GM18861 (cell line): ENCODE results near the gene ATP8A2.

ENCODE experiments used
- ATAC-seq: cut with Tn5 transposase; IDR thresholded peaks from one replicate; pipeline ENCODE4 v1.9.1; 2021; ENCODE audit not compliant: unreplicated experiment

ATP8A2 gene

DNA sequence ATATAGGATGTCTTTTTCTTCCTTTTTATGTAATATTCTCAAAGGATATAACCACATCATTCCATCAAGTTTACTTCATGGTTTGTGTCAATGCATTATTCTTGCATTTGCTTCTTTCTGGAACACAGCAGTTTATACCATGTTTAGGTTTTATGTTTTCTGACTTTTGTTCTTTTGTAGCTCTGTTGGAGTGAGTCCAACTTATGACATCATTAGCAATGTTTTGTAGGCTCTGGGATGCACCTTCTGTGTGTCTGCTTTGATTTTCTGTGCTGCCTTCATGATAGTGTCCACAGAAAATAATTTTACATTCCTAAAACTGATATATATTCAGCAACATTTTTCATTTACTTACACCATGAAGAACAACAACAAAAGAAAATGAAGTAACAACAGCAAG lies 611.1 kb downstream of the ATP8A2 start:
- ATAC-seq = no peak

DNA sequence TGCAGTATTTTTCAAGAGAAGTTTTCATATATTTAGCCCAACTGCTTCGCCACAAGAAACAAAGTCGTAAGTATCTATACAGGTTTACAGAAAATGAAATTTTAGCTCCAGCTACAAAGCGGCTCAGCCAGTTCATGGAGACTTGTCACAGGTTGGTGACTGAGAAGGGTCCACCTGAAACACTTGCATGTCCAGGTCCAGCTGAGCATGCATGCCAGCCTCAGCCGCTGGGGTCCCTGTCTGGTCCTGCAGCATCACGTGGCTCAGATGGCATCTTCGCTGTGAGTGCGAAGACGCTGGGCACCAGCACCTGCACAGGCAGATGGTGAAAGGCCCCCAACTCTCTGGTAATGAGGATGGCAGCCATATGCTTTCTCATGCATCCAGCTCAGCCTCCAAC lies 616.2 kb downstream of the ATP8A2 start:
- ATAC-seq = no peak

DNA sequence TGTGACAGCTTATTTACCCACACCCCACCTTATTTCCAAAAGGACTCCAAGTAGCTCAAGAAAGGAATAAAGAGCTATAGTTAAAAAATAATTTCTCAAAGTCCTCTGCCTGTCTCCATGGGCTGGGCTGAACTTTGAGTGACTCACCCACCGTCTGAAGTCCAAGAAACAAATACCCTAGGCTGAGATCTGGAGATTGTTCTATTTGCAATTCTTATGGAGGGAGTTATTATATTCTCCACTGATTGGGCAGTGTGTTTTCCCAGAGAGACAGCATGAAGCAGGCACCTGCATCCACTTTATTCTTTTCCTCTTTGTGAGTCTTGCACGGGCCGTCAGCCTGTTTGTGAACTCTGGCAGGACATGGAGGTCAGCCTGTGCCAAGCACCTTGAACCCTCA lies 616.9 kb downstream of the ATP8A2 start:
- ATAC-seq = no peak

GRCh38 chr13:25990801-25991200 lies 619.0 kb downstream of the ATP8A2 start:
- no peak for ATAC-seq

DNA sequence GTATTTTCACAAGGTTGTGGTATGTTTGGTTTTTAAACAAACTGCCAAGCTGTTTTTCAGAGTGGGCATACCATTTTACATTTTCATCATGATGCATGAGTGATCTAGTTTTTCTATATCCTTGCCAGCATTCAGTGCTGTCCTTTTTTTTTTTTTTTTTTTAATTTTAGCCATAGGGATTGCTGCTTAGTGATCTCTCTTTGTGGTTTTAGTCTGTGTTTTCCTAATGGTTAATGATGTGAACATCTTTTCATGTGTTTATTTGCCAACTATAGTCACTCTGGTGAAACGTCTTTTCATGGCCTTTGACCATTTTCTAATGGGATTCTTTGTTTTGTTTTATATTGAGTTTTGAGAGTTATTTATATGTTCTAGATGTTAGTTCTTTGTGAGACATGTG lies 620.3 kb downstream of the ATP8A2 start:
- ATAC-seq = no peak

- ATAC-seq = no peak
These were observed 635.7 kb downstream of the ATP8A2 start for GRCh38 chr13:26007261-26008125.

DNA sequence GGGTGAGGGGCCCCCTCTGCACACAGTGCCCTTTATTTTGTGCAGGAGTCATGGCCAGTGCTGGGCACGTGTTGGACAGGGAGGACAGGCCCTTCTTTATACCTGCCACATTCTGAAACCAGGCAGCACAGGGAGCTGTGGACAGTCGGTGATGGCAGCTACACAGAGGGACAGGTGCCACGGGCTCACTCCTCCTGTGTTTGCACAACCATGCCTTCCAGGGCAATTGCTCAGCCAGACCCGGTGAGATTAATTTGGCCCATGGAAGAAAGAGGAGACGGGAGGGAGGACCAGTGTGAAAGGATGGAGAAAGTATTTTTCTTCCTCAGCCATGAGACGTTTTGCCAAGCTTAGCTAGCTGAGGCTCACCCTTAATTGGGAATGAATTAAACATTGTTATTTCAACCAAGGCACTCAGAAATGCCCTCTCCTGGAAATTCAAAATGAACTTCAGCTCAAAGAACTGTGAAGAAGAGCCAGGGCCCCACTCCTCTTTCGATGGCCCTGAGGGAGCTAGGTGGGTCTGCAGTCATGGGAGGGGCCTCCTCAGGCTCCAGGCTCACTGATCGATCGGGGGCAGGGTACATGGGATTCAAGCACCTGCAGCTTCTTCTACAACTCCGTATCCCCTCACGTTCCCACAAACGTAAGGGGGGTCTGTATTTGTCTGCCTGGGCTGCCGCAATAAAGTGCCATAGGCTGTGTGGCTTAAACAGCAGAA lies 638.9 kb downstream of the ATP8A2 start:
- no peak for ATAC-seq

DNA sequence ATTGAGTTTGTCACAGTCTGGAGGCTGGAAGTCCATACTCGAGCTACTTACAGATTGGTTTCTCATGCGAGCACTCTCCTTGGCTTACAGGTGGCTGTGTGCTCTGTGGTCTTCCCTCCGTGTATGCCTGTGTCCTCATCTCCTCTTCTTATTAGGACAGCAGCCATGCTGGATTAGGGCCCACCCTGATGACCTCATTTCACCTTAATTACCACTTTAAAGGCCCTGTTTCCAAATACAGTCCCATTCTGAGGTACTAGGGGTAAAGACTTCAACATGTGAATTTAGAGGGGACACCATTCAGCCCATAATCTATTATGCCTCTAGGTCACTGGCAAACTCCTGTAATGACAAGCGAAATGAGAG lies 639.4 kb downstream of the ATP8A2 start:
- ATAC-seq = no peak

GRCh38 chr13:26011996-26012821 lies 640.4 kb downstream of the ATP8A2 start:
- ATAC-seq = no peak

DNA sequence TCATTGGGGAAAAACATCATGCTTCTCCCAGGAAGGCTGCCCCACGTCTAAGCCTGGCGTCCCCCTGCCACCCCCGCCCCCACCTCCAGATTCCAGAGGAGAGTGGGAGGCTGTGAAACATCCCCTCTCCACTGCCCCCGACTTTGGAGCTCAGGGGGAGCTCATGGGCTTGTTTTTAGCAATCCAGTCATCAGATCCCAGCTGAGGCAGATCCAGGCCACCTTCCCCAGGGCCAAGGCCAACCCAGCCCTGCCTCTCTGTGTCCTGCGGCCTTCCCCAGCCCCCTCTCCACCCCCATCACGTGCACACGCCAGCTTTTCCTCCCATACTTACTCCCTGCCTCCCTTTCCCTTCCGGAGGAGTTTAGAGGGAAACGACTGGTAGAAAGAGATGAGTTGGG lies 641.2 kb downstream of the ATP8A2 start:
- no peak for ATAC-seq

DNA sequence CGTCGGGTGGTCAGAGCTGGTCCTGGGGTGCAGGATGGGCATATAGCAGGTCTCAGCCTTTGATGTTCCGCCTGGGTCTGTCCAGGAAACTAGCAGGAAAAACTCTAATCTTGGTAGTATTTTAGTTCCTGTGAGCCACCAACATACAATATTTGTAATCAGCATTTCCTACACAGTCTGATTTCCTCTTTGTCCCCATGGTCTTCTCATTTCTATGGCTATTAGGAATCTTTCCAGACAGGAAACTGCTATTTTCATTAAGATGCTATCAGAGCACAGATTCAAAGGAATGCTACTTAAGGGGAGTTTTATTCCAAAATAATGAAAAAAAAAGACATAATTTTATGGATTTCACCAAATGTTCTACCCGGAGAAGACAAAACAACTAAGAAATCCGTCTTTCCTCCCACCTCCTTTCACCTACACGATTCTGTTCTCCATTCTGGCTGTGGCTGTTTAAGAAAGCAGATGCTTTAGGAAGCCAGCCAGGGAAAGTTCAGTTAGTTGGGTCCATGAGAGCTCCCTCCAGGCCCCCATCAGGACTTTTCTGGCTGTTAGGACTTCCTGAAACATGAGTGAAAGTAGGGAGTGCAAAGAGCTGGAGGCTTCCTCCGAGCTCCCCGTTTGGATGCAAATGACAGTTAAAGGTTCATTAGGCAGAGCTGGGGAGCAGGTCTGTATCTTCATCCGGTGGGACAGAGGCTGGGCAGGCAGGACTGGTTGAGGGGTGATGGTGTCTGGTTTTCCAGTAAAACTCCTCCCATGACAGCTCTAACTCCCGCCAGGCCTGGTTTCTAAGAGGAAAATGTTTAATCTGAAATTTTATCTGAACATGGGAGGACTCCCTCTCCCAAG lies 643.7 kb downstream of the ATP8A2 start:
- ATAC-seq = no peak

- no peak for ATAC-seq
These were observed 644.4 kb downstream of the ATP8A2 start for GRCh38 chr13:26016189-26016588.

DNA sequence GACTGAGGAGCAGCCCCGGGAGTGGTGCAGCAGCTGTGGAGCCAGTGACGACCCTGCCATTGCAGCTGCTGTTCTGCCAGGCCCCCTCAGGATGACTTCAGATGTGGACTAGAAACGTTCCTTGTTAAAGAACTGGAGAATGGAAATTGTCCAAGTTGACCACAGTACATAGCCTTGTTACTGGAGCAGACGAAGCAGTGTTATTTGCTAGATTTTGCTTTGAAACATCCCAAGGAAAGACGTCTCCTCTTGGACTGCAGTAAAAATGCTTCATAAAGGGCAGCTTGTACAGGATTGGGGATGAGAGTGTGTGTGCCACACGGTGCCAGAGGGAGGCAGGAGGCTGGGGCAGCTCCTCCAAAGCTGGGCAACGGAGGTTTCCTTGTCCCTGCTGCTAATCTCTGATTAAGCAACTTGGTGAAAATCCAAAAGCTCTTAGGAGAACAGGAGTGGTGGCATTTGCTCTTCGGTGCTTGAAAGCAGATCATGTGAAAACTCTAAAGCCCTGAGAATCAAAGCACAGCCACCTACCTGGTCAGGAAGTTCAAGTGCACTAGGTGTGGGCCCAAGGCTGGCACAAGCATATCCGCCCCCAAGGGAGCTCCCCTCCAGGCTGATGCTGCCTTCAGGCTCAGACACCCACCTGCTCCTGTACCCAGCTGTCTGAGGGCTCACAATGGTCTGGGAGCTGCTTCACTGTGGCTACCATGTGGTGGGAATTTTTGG lies 645.6 kb downstream of the ATP8A2 start:
- ATAC-seq = no peak

DNA sequence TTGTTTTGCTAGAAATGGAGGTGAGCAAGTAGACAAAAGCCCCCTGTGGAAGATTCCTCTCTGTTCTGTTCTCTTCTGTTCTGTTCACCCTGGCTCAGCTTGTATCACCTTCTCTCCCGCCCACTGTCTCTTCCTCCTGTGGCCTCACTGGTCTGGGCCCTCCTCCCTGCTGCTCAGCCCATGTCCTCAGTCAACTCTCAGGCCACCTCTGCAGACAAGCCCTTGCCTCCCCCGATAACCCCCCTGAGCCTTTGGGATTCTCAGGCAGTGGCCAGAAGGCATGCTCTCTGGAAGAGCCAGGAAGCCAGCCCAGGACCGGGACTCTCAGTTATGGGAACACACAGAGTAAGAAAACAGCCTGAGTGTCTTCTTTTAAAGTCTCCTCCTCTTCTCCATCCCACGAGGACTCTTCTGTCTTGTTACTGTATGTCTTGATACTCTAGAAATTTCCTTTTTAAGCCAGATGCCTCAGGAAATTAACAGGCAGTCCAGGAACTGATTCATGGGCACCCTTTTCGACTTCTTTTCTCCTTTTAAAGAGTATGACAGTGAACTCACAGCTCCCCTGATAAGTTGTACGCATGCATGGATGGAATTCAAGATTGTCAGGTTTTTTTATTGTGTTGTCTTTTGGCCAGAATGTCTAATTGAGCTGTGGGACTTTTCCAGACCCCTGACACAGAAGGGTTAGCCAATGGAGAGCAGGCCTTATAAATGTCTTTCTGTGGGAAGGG lies 646.3 kb downstream of the ATP8A2 start:
- ATAC-seq = no peak

DNA sequence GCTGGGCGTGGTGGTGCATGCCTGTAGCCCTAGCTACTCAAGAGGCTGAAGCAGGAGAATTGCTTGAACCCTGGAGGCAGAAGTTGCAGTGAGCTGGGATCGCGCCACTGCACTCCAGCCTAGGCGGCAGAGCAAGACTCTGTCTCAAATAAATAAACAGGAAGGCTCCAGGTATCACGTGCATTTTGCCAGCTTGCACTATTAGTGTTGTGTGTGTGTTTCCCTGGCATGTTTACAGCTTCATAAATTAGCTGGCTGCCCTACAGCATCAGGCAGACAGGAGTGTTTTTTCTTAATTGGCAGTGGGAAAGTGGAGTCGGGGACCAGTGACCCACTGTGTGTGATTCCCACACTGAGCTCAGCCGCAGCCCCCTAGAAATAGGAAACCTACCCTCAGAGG lies 647.5 kb downstream of the ATP8A2 start:
- no peak for ATAC-seq

DNA sequence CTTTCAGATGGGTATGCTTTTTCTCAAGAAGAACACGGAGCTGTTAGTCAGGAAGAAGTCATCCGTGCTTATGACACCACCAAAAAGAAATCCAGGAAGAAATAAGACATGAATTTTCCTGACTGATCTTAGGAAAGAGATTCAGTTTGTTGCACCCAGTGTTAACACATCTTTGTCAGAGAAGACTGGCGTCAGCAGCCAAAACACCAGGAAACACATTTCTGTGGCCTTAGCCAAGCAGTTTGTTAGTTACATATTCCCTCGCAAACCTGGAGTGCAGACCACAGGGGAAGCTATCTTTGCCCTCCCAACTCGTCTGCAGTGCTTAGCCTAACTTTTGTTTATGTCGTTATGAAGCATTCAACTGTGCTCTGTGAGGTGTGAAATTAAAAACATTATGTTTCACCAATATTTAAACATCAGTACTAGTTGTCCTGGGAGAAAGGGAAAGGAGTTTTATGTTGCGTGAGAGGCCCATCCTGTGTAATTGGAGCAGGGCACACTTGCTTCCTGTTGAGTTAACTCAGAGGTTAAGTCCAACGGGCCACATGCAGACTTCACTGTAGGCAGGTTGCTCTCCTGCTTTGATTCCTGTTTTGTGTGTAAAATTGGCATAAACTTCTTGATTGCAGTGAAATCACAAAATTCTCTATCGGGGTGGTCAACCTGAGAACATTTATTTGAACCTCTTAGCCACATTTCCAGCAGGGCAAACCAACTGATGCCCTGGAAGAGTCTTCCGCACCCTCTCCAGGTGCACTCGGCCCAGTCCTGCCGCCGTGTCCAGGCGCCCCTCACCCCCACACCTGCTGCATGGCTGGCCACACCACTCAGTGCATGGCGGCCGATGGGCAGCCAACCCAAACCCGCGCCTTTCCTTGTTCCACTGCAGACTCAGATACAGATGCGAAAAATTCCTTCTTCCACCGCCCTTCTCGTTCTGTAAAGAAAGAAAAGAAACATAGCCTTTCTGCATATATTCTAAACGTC lies 648.4 kb downstream of the ATP8A2 start:
- ATAC-seq = no peak

DNA sequence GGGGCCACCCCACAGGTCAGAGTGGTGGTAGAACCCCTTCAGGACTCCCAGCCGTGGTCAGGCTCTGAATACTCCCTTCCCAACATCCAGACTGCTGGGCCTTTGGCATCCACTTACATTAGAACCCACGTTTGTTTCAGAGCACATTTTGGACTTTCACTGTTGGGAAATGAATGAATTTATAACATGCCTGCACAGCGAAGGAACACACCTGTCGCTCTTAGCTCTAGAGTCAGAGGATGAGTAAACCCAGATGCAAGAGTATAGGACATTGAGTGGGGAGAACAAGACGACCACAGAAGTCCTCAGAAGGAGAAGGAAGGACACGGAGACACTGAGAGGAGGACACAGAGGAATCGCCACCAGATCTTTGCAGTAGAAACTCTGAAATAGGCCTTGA lies 649.1 kb downstream of the ATP8A2 start:
- no peak for ATAC-seq

DNA sequence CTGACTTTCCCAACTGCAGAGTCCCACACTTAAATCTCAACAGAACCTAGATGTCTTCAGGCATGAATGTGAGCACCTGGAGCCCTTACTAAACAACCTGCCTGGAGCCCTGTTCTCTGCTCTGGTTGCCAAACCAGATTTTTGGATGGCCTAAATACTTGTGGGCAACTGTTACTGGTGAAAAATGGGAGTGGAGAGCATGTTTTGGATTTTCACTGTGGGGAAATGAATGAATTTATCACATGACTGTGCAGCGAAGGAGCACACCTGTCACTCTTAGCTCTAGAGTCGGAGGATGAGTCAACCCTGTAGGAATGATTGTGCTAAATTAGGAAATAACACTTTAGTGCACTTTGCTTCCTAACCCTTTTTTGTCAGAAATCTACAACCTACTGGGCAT lies 649.7 kb downstream of the ATP8A2 start:
- no peak for ATAC-seq
